ENCODE measurements around the gene ARHGAP44.

GRCh38 chr17:12995896-12996295 lies 206.6 kb downstream of the ARHGAP44 start:
- TF ChIP-seq, protein P1, sequence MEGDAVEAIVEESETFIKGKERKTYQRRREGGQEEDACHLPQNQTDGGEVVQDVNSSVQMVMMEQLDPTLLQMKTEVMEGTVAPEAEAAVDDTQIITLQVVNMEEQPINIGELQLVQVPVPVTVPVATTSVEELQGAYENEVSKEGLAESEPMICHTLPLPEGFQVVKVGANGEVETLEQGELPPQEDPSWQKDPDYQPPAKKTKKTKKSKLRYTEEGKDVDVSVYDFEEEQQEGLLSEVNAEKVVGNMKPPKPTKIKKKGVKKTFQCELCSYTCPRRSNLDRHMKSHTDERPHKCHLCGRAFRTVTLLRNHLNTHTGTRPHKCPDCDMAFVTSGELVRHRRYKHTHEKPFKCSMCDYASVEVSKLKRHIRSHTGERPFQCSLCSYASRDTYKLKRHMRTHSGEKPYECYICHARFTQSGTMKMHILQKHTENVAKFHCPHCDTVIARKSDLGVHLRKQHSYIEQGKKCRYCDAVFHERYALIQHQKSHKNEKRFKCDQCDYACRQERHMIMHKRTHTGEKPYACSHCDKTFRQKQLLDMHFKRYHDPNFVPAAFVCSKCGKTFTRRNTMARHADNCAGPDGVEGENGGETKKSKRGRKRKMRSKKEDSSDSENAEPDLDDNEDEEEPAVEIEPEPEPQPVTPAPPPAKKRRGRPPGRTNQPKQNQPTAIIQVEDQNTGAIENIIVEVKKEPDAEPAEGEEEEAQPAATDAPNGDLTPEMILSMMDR (conservative IDR thresholded peaks at IDR 0.05; ENCODE audit: low read depth, low read length), result no peak
- no peak for TF ChIP-seq EZH2 (IDR thresholded peaks at IDR 0.05; ENCODE audit: low read length, unreplicated experiment)
